RWPE2 (cell line): ENCODE results near the gene FOXA1.

ENCODE experiments used
- ATAC-seq: fragments of 200-7000 bp; cut with Tn5 transposase; 3 replicates; pipeline ENCODE4 v1.9.1; 2021; ENCODE audit warnings: low read depth
- DNase-seq: peaks from one replicate; pipeline ENCODE4 v3.0.0-alpha.2; 2020; ENCODE audit warnings: low spot score
- H3K27ac ChIP-seq: fragments of 450-650 bp; 2 replicates; pipeline ENCODE4 v1.5.1; 2017; ENCODE audit warnings: mild to moderate bottlenecking; ENCODE audit not compliant: poor library complexity, severe bottlenecking
- H3K27me3 ChIP-seq: fragments of 250-450 bp; sonication (Bioruptor Pico); 2 replicates; pipeline ENCODE4 v1.5.1; 2021; ENCODE audit warnings: mild to moderate bottlenecking, moderate library complexity; ENCODE audit not compliant: insufficient read depth, poor library complexity, severe bottlenecking
- H3K36me3 ChIP-seq: fragments of 250-450 bp; sonication (Bioruptor Pico); 2 replicates; pipeline ENCODE4 v1.5.1; 2020; ENCODE audit warnings: low read depth, mild to moderate bottlenecking, moderate library complexity
- H3K4me1 ChIP-seq: fragments of 250-450 bp; sonication (Bioruptor Pico); 2 replicates; pipeline ENCODE4 v1.5.1; 2021; ENCODE audit warnings: mild to moderate bottlenecking, moderate library complexity; ENCODE audit not compliant: insufficient read depth, poor library complexity, severe bottlenecking
- H3K4me3 ChIP-seq: fragments of 250-450 bp; sonication (Bioruptor Pico); 2 replicates; pipeline ENCODE4 v1.5.1; 2021; ENCODE audit warnings: mild to moderate bottlenecking, moderate library complexity; ENCODE audit not compliant: severe bottlenecking
- H3K9me3 ChIP-seq: fragments of 250-450 bp; sonication (Bioruptor Pico); 2 replicates; pipeline ENCODE4 v1.5.1; 2021; ENCODE audit warnings: mild to moderate bottlenecking, moderate library complexity; ENCODE audit not compliant: severe bottlenecking
- CTCF ChIP-seq: fragments of 450-650 bp; IDR thresholded peaks from one replicate; pipeline ENCODE4 v1.5.1; 2017; ENCODE audit warnings: mild to moderate bottlenecking, moderate library complexity; ENCODE audit not compliant: poor library complexity, severe bottlenecking

The FOXA1 gene

DNA sequence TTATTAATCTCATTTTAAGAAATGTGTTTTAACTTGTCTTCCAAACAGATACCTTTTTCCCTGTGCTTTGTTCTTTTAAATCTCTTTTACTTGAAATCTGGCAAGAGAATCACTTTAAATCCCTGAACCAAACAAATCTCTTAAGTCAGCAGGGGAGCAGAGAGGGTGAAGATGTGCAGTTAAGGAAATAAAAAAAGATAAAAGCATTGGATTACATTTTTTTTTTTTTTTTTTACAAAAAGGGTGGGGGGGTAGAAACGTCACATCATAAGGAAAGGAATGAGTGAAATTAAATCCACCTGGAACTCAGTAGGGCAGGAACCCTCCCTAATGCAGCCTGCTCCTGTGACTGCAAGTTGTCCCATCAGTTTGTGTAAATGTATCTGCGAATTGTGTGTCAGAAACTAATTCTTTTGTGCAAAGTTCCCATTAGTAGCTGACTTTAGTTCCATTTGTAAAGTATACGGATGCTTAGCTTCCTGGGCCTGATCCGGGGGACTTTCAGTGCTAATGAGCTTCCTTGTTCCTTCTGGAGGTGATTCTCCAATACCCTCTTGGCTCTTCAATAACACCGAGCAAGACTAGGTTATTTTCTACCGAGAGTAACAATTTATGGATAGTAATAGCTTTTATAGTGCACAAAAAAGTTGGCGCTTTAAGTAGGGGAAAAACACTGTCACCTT is 1.9 kb upstream of the FOXA1 start:
- Histone ChIP-seq H3K4me3 (no peak overlapping the region), H3K36me3 (0 out of 2 replicates have a peak, but pooled peaks cover 3% of the 10 kb centered on the region), H3K27ac (peak overlapping the region; percentile 93), H3K27me3 (no peaks in the 10 kb centered on the region), H3K9me3 (no peaks in the 10 kb centered on the region), H3K4me1 (peaks cover 4% of the 10 kb centered on the region)
- ATAC-seq (no peak), DNase-seq (no peak)
- no peak for TF ChIP-seq CTCF

- peaks cover 4% of the 10 kb centered on the region for H3K4me1 ChIP-seq
- H3K4me3 ChIP-seq, result peak overlapping the region; percentile 88
- ATAC-seq (peak; percentile 28), DNase-seq (peak; percentile 90)
- H3K27me3 ChIP-seq, result no peaks in the 10 kb centered on the region
- no peaks in the 10 kb centered on the region for H3K9me3 ChIP-seq
- H3K27ac ChIP-seq, result peak overlapping the region; percentile 93
- H3K36me3 ChIP-seq, result peaks cover 6% of the 10 kb centered on the region
- TF ChIP-seq CTCF, result no peak
Observed at GRCh38 chr14:37595809-37596621, 966 bp upstream of the FOXA1 start.

- H3K4me3 ChIP-seq, result peak overlapping the region; percentile 88
- no peaks in the 10 kb centered on the region for H3K27me3 ChIP-seq
- peak overlapping the region; percentile 93 for H3K27ac ChIP-seq
- peaks cover 8% of the 10 kb centered on the region for H3K4me1 ChIP-seq
- H3K36me3 ChIP-seq, result peaks cover 22% of the 10 kb centered on the region
- DNase-seq (no peak), ATAC-seq (peak; percentile 5; the same call in 2 of the 3 replicates)
- peak; percentile 97 for TF ChIP-seq CTCF
- H3K9me3 ChIP-seq, result no peaks in the 10 kb centered on the region
Observed at GRCh38 chr14:37594238-37594970, 645 bp downstream of the FOXA1 start.

DNA sequence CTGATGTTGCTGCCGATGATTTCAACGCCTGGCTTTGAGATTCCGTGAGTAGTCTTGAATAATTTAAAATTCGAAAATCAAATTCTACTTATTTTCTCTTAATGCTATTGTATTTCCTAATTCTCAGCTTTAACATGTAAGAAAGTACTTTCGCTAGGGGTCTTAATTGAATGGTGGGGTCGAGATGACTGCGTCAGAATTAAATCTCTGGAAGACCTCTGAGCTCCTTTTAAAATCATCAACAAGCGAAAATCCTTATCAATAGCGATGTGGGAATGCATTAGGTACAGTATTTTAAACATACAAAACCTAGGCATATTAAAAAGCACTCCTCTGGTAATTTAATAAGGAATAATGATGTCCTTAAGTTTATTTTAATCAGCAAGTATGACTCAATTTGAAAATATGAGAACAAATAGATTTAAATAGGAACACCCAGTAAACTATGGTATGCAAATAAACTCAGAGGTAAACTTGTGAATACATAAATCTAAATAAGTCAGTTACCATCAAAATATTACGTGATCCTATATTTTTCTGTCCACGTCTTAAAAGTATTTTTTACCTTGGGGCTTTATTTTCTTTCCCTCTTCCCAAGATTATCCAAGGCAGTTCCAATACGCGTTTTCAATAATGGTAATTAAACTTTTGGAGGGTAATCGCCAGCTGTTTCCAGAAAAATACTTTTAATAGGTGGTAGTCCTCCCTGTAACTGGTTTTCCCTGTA is 1.4 kb downstream of the FOXA1 start:
- ATAC-seq, result no peak

More for the DNA sequence above, 1.4 kb downstream of the FOXA1 start:
- Histone ChIP-seq H3K9me3 (no peaks in the 10 kb centered on the region), H3K4me3 (peak overlapping the region; percentile 88), H3K4me1 (peaks cover 5% of the 10 kb centered on the region), H3K36me3 (peaks cover 26% of the 10 kb centered on the region), H3K27me3 (no peaks in the 10 kb centered on the region), H3K27ac (peak overlapping the region; percentile 93)
- no peak for TF ChIP-seq CTCF
- no peak for DNase-seq
